Small intestine (tissue), 7 donors: ENCODE results near the gene GFM1. TPM values are rescaled to one million over a fixed set of nuclear protein-coding genes. Genes with fewer than 3 reads are reported as not detected.

Experiments used
- DNase-seq, 2 donors: peaks; one replicate each; pipeline versions ENCODE4 v3.0.0 to v3.0.0-alpha.2; 2013
- FAIRE-seq: peaks from 2 replicates; lab custom pipeline; 2012; peaks lifted over from hg19 to GRCh38; lab: Jason Lieb, UNC
- H3K27ac ChIP-seq, 3 donors: one replicate each; pipeline ENCODE4 v1.5.1; 2013; ENCODE audit warnings: low read length in 2 of 3, mild to moderate bottlenecking in 2 of 3, control low read depth in 1 of 3, inconsistent platforms in 1 of 3, low read depth in 1 of 3, moderate library complexity in 1 of 3
- H3K27me3 ChIP-seq, 3 donors: one replicate each; pipeline ENCODE4 v1.6.1; 2013; ENCODE audit warnings: low read length in 3 of 3, inconsistent platforms in 1 of 3; ENCODE audit not compliant: control insufficient read depth in 3 of 3, insufficient read depth in 3 of 3
- H3K36me3 ChIP-seq, 3 donors: one replicate each; pipeline ENCODE4 v1.6.1; 2013; ENCODE audit warnings: low read length in 3 of 3, inconsistent platforms in 1 of 3, low read depth in 1 of 3, mild to moderate bottlenecking in 1 of 3, moderate library complexity in 1 of 3; ENCODE audit not compliant: control insufficient read depth in 3 of 3, insufficient read depth in 2 of 3
- H3K4me1 ChIP-seq, 3 donors: one replicate each; pipeline ENCODE4 v1.6.1; 2013; ENCODE audit warnings: low read length in 2 of 3, inconsistent platforms in 1 of 3, low read depth in 1 of 3, mild to moderate bottlenecking in 1 of 3, moderate library complexity in 1 of 3; ENCODE audit not compliant: control insufficient read depth in 3 of 3, insufficient read depth in 2 of 3
- H3K4me3 ChIP-seq, 3 donors: one replicate each; pipeline ENCODE4 v1.5.1; 2013; ENCODE audit warnings: low read length in 3 of 3, control low read depth in 1 of 3, inconsistent platforms in 1 of 3, low read depth in 1 of 3, mild to moderate bottlenecking in 1 of 3, moderate library complexity in 1 of 3
- H3K9me3 ChIP-seq, 2 donors: one replicate each; pipeline ENCODE4 v1.6.1; 2013; ENCODE audit warnings: low read depth in 1 of 2, low read length in 1 of 2; ENCODE audit not compliant: control insufficient read depth in 2 of 2, insufficient read depth in 1 of 2
- WGBS, 3 donors: extraction: QIAGEN DNeasy Blood & Tissue Kit; methylation state at CpG; one replicate each; pipeline ENCODE4 v1.1.7; 2013; 5-methylcytosine and 5-hydroxymethylcytosine counted together
- polyA plus RNA-seq, 4 donors: library from polyadenylated mRNA; stranded (reverse) in 3 of 4; unstranded in 1 of 4; fragments of 200-250 nt in 3 of 4; fragments of 120-200 nt in 1 of 4; gene quantifications; one replicate each; pipeline versions ENCODE4 v1.2.1 to v1.2.3, GENCODE V29; 2013
- donor health status: healthy with polysubstance abuse.
- donor health status: control.
- donor health status: control.
- donor health status: Bipolar disorder and iron deficiency.
- donor health status: healthy.

GFM1 gene
- polyA plus RNA-seq, 4 donors, result 9.4 to 37.5 (median 22.8) TPM

- WGBS, 3 donors, result 93 to 97% (median 94%) methylated on average over 1 of the region's 1 CpG
- Histone ChIP-seq H3K9me3 (no peaks in the 10 kb centered on the region), H3K4me1 (no peaks in the 10 kb centered on the region), H3K27ac (no peak overlapping the region), H3K36me3 (peaks cover 0 to 23% (median 0%) of the 10 kb centered on the region in 3 donors), H3K27me3 (no peaks in the 10 kb centered on the region), H3K4me3 (no peak overlapping the region)
- FAIRE-seq (no peak), DNase-seq (no peak)
These were observed 59.2 kb downstream of the GFM1 start for GRCh38 chr3:158703566-158703965.

GRCh38 chr3:158709666-158710083, 65.3 kb downstream of the GFM1 start:
- Histone ChIP-seq H3K4me3 (no peak overlapping the region), H3K27me3 (no peaks in the 10 kb centered on the region), H3K27ac (no peak overlapping the region), H3K9me3 (no peaks in the 10 kb centered on the region), H3K36me3 (peaks cover 0 to 38% (median 6%) of the 10 kb centered on the region in 3 donors), H3K4me1 (no peaks in the 10 kb centered on the region)
- no peak for FAIRE-seq
- DNase-seq, result no peak
- 81 to 91% (median 91%) methylated on average over 4 of the region's 4 CpGs for WGBS, 3 donors

DNA sequence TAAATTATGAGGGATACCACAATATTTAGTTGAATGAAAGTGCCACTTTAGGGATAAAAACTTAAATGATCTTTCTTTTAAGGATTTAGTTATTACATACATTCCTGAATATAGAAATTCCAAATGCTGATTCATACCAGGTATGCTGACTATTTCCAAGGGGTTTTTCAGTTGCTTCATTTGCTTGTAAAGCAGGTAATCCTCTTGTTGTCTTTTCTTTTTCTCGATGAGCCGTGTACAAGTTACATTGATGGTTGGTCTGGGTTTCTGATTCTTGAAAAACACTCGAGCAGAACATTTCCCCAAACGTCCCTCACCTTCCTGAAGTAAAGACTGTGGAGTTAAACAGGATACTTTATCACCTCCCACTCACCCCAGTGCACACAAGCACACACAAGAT, 66.3 kb downstream of the GFM1 start:
- no peak for FAIRE-seq
- no peak overlapping the region for H3K4me3 ChIP-seq
- DNase-seq, result no peak
- no peaks in the 10 kb centered on the region for H3K4me1 ChIP-seq
- H3K9me3 ChIP-seq, result no peaks in the 10 kb centered on the region
- WGBS, 3 donors, result 85 to 93% (median 90%) methylated on average over 4 of the region's 4 CpGs
- H3K27ac ChIP-seq, result no peak overlapping the region
- peaks cover 0 to 38% (median 6%) of the 10 kb centered on the region in 3 donors for H3K36me3 ChIP-seq
- H3K27me3 ChIP-seq, result no peaks in the 10 kb centered on the region

DNA sequence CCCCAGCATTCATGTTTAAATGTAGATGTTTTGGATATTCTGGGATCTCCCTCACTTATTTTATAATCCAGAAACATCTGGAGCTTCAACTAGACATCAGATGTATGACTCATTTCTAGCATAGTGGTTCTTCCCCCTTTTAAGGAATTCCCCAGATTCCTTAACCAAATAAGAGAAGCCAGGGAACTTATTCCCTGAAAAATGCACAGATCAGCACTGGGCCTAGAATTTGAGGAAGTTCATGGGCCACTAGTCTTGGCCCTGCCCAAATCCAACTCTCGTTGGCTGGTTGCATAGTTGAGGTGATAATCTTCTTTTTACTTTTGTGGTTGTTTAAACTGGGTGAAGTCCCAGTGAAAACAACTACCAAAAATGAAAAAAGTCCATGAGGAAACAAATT, 67.6 kb downstream of the GFM1 start:
- no peak for FAIRE-seq
- H3K36me3 ChIP-seq, result peaks cover 0 to 43% (median 6%) of the 10 kb centered on the region in 3 donors

GRCh38 chr3:158712443-158712842, 68.1 kb downstream of the GFM1 start:
- H3K36me3 ChIP-seq, result peaks cover 0 to 47% (median 6%) of the 10 kb centered on the region in 3 donors
- H3K4me1 ChIP-seq, result no peaks in the 10 kb centered on the region
- no peak for DNase-seq
- H3K27me3 ChIP-seq, result no peaks in the 10 kb centered on the region
- no peaks in the 10 kb centered on the region for H3K9me3 ChIP-seq
- FAIRE-seq, result no peak
- no peak overlapping the region for H3K4me3 ChIP-seq
- WGBS, 3 donors, result 74 to 91% (median 77%) methylated on average over 1 of the region's 1 CpG
- peak overlapping the region in 1 of 3 donors; percentile 13 for H3K27ac ChIP-seq

More for the DNA sequence above, 67.6 kb downstream of the GFM1 start:
- Histone ChIP-seq H3K9me3 (no peaks in the 10 kb centered on the region), H3K4me1 (no peaks in the 10 kb centered on the region), H3K27me3 (no peaks in the 10 kb centered on the region), H3K27ac (no peak overlapping the region), H3K4me3 (no peak overlapping the region)
- WGBS, 3 donors, result 58 to 88% (median 76%) methylated on average over 1 of the region's 1 CpG
- no peak for DNase-seq

DNA sequence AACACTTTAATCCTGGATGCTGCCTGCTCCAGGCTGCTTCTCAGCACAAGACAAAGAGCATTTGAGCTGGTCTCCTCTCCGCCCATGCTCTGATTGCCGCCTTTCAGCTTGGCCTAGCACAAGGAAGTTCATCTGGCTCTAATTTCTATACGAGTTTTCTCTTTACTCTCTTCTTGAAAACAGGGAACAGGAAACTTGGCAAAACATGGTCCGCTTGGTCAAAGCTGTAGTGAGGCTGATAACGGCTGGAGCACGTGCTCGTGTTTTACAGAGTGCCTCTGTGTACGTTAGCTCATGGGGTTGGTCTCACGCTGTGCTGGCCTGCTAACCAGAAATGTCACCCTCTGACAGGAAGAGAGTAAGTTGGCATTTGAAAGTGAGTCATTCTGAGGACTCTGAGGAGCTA, 68.8 kb downstream of the GFM1 start:
- 70 to 84% (median 80%) methylated on average over 9 of the region's 9 CpGs for WGBS, 3 donors
- H3K27ac ChIP-seq, result no peak overlapping the region
- DNase-seq, result no peak
- H3K27me3 ChIP-seq, result no peaks in the 10 kb centered on the region
- H3K4me1 ChIP-seq, result no peaks in the 10 kb centered on the region
- no peak for FAIRE-seq
- no peaks in the 10 kb centered on the region for H3K9me3 ChIP-seq
- H3K4me3 ChIP-seq, result no peak overlapping the region
- peaks cover 0 to 50% (median 6%) of the 10 kb centered on the region in 3 donors for H3K36me3 ChIP-seq

GRCh38 chr3:158717576-158717975, 73.2 kb downstream of the GFM1 start:
- 94 to 97% (median 95%) methylated on average over 2 of the region's 2 CpGs for WGBS, 3 donors
- DNase-seq (no peak), FAIRE-seq (no peak)
- Histone ChIP-seq H3K36me3 (peaks cover 0 to 42% (median 0%) of the 10 kb centered on the region in 3 donors), H3K4me3 (no peak overlapping the region), H3K27me3 (no peaks in the 10 kb centered on the region), H3K9me3 (no peaks in the 10 kb centered on the region), H3K4me1 (peaks cover 0 to 2% (median 0%) of the 10 kb centered on the region in 3 donors), H3K27ac (peak overlapping the region in 1 of 3 donors; percentile 52)

DNA sequence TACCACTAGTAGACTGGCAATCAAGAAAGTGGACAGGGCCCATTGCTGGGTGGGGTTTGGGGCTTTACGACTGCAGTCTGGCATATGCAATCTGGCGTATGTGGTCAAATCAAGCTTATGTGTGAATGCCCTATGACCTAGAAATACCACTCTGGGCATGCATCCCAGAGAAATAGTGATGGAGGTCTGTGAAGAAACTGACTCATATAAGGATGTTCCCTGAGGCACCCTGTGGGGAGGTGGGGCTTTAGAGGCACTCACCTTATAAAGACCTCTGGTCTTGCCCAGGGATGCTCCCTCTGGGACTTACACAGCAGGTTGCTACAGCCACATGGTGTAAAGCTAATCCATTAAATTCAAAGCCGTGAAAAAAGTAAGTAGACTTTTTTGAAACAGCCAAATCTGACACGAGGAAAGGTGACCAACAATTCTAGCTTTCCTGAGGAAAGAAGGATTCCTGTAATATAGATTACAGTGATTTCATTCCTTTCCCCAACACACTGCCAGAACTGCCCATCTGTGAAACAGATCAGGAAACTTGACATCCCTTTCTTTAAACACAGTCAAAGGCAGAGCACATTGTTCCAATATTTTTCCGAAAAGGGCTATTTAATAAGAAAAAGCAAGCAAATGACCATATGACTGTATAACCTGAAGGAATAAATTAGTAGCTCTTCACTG, 74.3 kb downstream of the GFM1 start:
- FAIRE-seq, result no peak
- no peak overlapping the region for H3K27ac ChIP-seq
- H3K27me3 ChIP-seq, result no peaks in the 10 kb centered on the region
- H3K36me3 ChIP-seq, result peaks cover 0 to 38% (median 0%) of the 10 kb centered on the region in 3 donors
- H3K9me3 ChIP-seq, result no peaks in the 10 kb centered on the region
- H3K4me3 ChIP-seq, result no peak overlapping the region
- peaks cover 0 to 9% (median 4%) of the 10 kb centered on the region in 3 donors for H3K4me1 ChIP-seq
- no peak for DNase-seq
- WGBS, 3 donors, result 83 to 92% (median 89%) methylated on average over 5 of the region's 5 CpGs
